HEK293 (cell line): ENCODE measurements around the gene RYR2.

Experiments used
- ATF2 ChIP-seq: fragments of 450-650 bp; formaldehyde crosslinking; IDR thresholded peaks from 2 replicates; pipeline ENCODE4 v1.5.1; 2016; ENCODE audit warnings: missing biosample characterization, missing genetic modification characterization, low read depth
- ELK4 ChIP-seq: IDR thresholded peaks from 2 replicates; pipeline ENCODE4 v1.6.1; 2011; ENCODE audit warnings: mild to moderate bottlenecking, low read depth, low read length, borderline replicate concordance
- MYNN ChIP-seq: fragments of 450-650 bp; formaldehyde crosslinking; IDR thresholded peaks from 2 replicates; pipeline ENCODE4 v1.5.1; 2016; ENCODE audit warnings: missing biosample characterization, missing genetic modification characterization, borderline replicate concordance
- ZBTB21 ChIP-seq: fragments of 450-650 bp; formaldehyde crosslinking; IDR thresholded peaks from 2 replicates; pipeline ENCODE4 v1.5.1; 2017; ENCODE audit warnings: missing biosample characterization, missing genetic modification characterization
- ZBTB7A ChIP-seq: fragments of 450-650 bp; formaldehyde crosslinking; IDR thresholded peaks from 2 replicates; pipeline ENCODE4 v1.5.1; 2016; ENCODE audit warnings: low read depth, missing biosample characterization, missing genetic modification characterization
- ZNF266 ChIP-seq: fragments of 450-650 bp; formaldehyde crosslinking; IDR thresholded peaks from 2 replicates; pipeline ENCODE4 v1.5.1; 2016; ENCODE audit warnings: missing biosample characterization, missing genetic modification characterization, low read depth
- ZNF48 ChIP-seq: fragments of 450-650 bp; formaldehyde crosslinking; IDR thresholded peaks from 2 replicates; pipeline ENCODE4 v1.5.1; 2016; ENCODE audit warnings: missing biosample characterization, missing genetic modification characterization
- ZNF549 ChIP-seq: fragments of 450-650 bp; IDR thresholded peaks from 2 replicates; pipeline ENCODE4 v1.5.1; 2018; ENCODE audit warnings: missing biosample characterization, missing genetic modification characterization, mild to moderate bottlenecking, inconsistent platforms, moderate library complexity
- ZNF561 ChIP-seq: fragments of 450-650 bp; IDR thresholded peaks from 2 replicates; pipeline ENCODE4 v1.5.1; 2018; ENCODE audit warnings: missing biosample characterization, missing genetic modification characterization, borderline replicate concordance
- ZNF701 ChIP-seq: fragments of 450-650 bp; formaldehyde crosslinking; IDR thresholded peaks from 2 replicates; pipeline ENCODE4 v1.5.1; 2016; ENCODE audit warnings: missing biosample characterization, missing genetic modification characterization
- TF ChIP-seq, protein P1 (sequence below): fragments of 450-650 bp; formaldehyde crosslinking; IDR thresholded peaks from 2 replicates; pipeline ENCODE4 v1.5.1; 2016; ENCODE audit warnings: missing biosample characterization, missing genetic modification characterization
- TF ChIP-seq, protein P2 (sequence below): fragments of 450-650 bp; formaldehyde crosslinking; IDR thresholded peaks from 2 replicates; pipeline ENCODE4 v1.5.1; 2016; ENCODE audit warnings: missing biosample characterization, missing genetic modification characterization
- TF ChIP-seq, protein P3 (sequence below): fragments of 450-650 bp; formaldehyde crosslinking; IDR thresholded peaks from 2 replicates; pipeline ENCODE4 v1.5.1; 2016; ENCODE audit warnings: missing biosample characterization, missing genetic modification characterization, borderline replicate concordance
- TF ChIP-seq, protein P4 (sequence below): fragments of 450-650 bp; formaldehyde crosslinking; IDR thresholded peaks from 2 replicates; pipeline ENCODE4 v1.5.1; 2016; ENCODE audit warnings: missing biosample characterization, missing genetic modification characterization

DNA sequence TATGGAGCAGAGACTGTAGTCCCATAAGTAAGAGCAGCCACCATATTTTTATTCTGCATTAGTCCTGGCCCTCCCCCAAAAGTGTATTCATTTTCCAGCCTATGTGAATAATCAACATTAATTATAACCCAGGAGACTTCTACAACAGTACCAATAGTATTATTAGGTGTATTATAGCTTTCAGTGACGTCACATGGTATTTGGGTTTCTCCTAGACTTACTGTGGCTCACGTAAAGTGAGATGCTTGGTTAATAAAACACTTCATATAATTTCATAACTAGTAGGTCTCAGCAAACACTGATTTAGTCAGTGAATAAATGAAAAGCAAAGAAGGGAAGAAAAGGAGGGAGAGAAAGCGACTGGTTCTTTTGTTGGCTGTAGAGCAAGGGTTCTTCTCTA lies 762.5 kb downstream of the RYR2 start:
- TF ChIP-seq, protein P1, sequence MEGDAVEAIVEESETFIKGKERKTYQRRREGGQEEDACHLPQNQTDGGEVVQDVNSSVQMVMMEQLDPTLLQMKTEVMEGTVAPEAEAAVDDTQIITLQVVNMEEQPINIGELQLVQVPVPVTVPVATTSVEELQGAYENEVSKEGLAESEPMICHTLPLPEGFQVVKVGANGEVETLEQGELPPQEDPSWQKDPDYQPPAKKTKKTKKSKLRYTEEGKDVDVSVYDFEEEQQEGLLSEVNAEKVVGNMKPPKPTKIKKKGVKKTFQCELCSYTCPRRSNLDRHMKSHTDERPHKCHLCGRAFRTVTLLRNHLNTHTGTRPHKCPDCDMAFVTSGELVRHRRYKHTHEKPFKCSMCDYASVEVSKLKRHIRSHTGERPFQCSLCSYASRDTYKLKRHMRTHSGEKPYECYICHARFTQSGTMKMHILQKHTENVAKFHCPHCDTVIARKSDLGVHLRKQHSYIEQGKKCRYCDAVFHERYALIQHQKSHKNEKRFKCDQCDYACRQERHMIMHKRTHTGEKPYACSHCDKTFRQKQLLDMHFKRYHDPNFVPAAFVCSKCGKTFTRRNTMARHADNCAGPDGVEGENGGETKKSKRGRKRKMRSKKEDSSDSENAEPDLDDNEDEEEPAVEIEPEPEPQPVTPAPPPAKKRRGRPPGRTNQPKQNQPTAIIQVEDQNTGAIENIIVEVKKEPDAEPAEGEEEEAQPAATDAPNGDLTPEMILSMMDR (tag by site-specific recombination), result no peak
- TF ChIP-seq, protein P2, sequence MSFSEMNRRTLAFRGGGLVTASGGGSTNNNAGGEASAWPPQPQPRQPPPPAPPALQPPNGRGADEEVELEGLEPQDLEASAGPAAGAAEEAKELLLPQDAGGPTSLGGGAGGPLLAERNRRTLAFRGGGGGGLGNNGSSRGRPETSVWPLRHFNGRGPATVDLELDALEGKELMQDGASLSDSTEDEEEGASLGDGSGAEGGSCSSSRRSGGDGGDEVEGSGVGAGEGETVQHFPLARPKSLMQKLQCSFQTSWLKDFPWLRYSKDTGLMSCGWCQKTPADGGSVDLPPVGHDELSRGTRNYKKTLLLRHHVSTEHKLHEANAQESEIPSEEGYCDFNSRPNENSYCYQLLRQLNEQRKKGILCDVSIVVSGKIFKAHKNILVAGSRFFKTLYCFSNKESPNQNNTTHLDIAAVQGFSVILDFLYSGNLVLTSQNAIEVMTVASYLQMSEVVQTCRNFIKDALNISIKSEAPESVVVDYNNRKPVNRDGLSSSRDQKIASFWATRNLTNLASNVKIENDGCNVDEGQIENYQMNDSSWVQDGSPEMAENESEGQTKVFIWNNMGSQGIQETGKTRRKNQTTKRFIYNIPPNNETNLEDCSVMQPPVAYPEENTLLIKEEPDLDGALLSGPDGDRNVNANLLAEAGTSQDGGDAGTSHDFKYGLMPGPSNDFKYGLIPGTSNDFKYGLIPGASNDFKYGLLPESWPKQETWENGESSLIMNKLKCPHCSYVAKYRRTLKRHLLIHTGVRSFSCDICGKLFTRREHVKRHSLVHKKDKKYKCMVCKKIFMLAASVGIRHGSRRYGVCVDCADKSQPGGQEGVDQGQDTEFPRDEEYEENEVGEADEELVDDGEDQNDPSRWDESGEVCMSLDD (tag by site-specific recombination), result no peak
- TF ChIP-seq, protein P3, sequence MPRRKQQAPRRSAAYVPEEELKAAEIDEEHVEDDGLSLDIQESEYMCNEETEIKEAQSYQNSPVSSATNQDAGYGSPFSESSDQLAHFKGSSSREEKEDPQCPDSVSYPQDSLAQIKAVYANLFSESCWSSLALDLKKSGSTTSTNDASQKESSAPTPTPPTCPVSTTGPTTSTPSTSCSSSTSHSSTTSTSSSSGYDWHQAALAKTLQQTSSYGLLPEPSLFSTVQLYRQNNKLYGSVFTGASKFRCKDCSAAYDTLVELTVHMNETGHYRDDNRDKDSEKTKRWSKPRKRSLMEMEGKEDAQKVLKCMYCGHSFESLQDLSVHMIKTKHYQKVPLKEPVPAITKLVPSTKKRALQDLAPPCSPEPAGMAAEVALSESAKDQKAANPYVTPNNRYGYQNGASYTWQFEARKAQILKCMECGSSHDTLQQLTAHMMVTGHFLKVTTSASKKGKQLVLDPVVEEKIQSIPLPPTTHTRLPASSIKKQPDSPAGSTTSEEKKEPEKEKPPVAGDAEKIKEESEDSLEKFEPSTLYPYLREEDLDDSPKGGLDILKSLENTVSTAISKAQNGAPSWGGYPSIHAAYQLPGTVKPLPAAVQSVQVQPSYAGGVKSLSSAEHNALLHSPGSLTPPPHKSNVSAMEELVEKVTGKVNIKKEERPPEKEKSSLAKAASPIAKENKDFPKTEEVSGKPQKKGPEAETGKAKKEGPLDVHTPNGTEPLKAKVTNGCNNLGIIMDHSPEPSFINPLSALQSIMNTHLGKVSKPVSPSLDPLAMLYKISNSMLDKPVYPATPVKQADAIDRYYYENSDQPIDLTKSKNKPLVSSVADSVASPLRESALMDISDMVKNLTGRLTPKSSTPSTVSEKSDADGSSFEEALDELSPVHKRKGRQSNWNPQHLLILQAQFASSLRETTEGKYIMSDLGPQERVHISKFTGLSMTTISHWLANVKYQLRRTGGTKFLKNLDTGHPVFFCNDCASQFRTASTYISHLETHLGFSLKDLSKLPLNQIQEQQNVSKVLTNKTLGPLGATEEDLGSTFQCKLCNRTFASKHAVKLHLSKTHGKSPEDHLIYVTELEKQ (tag by site-specific recombination), result no peak
- TF ChIP-seq ZNF549 (tag by site-specific recombination) (no peak), ZNF266 (tag by site-specific recombination) (no peak), ZBTB21 (tag by site-specific recombination) (no peak), ZBTB7A (tag by site-specific recombination) (no peak), ZNF48 (tag by site-specific recombination) (no peak), ZNF561 (tag by site-specific recombination) (no peak), MYNN (tag by site-specific recombination) (no peak), ELK4 (no peak), ZNF701 (no peak), ATF2 (tag by site-specific recombination) (no peak)
- TF ChIP-seq, protein P4, sequence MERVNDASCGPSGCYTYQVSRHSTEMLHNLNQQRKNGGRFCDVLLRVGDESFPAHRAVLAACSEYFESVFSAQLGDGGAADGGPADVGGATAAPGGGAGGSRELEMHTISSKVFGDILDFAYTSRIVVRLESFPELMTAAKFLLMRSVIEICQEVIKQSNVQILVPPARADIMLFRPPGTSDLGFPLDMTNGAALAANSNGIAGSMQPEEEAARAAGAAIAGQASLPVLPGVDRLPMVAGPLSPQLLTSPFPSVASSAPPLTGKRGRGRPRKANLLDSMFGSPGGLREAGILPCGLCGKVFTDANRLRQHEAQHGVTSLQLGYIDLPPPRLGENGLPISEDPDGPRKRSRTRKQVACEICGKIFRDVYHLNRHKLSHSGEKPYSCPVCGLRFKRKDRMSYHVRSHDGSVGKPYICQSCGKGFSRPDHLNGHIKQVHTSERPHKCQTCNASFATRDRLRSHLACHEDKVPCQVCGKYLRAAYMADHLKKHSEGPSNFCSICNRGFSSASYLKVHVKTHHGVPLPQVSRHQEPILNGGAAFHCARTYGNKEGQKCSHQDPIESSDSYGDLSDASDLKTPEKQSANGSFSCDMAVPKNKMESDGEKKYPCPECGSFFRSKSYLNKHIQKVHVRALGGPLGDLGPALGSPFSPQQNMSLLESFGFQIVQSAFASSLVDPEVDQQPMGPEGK, result no peak
